Measurements from ENCODE around the gene PDE4B.

PDE4B gene

GRCh38 chr1:65792669-65793358, at the start of gene PDE4B:
Gene PDE4B, plus strand, starts transcription at chr1:65792895.
- peak; percentile 28 for DNase-seq

GRCh38 chr1:65744731-65745130, 48.0 kb upstream of the PDE4B start:
- DNase-seq = no peak

GRCh38 chr1:65751961-65752360, 40.7 kb upstream of the PDE4B start:
- no peak for DNase-seq

- DNase-seq = no peak
Observed at GRCh38 chr1:65756616-65757015, 36.1 kb upstream of the PDE4B start.

GRCh38 chr1:65757531-65757930, 35.2 kb upstream of the PDE4B start:
- DNase-seq = no peak

- no peak for DNase-seq
Observed at GRCh38 chr1:65758128-65758527, 34.6 kb upstream of the PDE4B start.

- DNase-seq = no peak
Observed at GRCh38 chr1:65759516-65759915, 33.2 kb upstream of the PDE4B start.

GRCh38 chr1:65762081-65762862, 30.4 kb upstream of the PDE4B start:
- no peak for DNase-seq

- DNase-seq = peak; percentile 6
Observed at GRCh38 chr1:65764052-65764451, 28.6 kb upstream of the PDE4B start.

- no peak for DNase-seq
Observed at GRCh38 chr1:65765631-65766030, 27.1 kb upstream of the PDE4B start.

GRCh38 chr1:65769636-65770035, 23.1 kb upstream of the PDE4B start:
- DNase-seq = no peak

- DNase-seq = no peak
Observed at GRCh38 chr1:65772607-65773006, 20.1 kb upstream of the PDE4B start.

- DNase-seq = no peak
Observed at GRCh38 chr1:65773391-65774123, 19.1 kb upstream of the PDE4B start.

- no peak for DNase-seq
Observed at GRCh38 chr1:65788762-65789161, 3.9 kb upstream of the PDE4B start.

GRCh38 chr1:65791396-65791795, 1.3 kb upstream of the PDE4B start:
- no peak for DNase-seq

- no peak for DNase-seq
Observed at GRCh38 chr1:65791801-65792668, 660 bp upstream of the PDE4B start.

- DNase-seq = no peak
Observed at GRCh38 chr1:65793359-65793732, 651 bp downstream of the PDE4B start.

- no peak for DNase-seq
Observed at GRCh38 chr1:65795311-65795710, 2.6 kb downstream of the PDE4B start.

GRCh38 chr1:65799601-65800000, 6.9 kb downstream of the PDE4B start:
- DNase-seq = peak; percentile 77

- no peak for DNase-seq
Observed at GRCh38 chr1:65804584-65804983, 11.9 kb downstream of the PDE4B start.

GRCh38 chr1:65812065-65812464, 19.4 kb downstream of the PDE4B start:
- peak; percentile 77 for DNase-seq

GRCh38 chr1:65813956-65814355, 21.3 kb downstream of the PDE4B start:
- peak; percentile 79 for DNase-seq

GRCh38 chr1:65814752-65815151, 22.1 kb downstream of the PDE4B start:
- no peak for DNase-seq
